ENCODE results near the gene SMYD3. TPM values are rescaled to one million over a fixed set of nuclear protein-coding genes. Genes with fewer than 3 reads are reported as not detected.
"Not testable (repeated sequence)": the region's sequence is repeated elsewhere in the genome, so short reads cannot be mapped to it uniquely, and the experiment has no call there.

Gene SMYD3
- total RNA-seq, 1 donor from 2014 or later: 24.2 TPM

- Mint-ChIP-seq H3K4me1 (no peaks in the 10 kb centered on the region), H3K9me3 (peaks cover 2% of the 10 kb centered on the region), H3K27me3 (ENCODE audit: low read depth) (no peaks in the 10 kb centered on the region), H3K27ac (ENCODE audit: unreplicated experiment) (no peak overlapping the region), H3K4me3 (no peak overlapping the region), H3K36me3 (ENCODE audit: low read depth) (peaks cover 7% of the 10 kb centered on the region)
- TF ChIP-seq CTCF (conservative IDR thresholded peaks at IDR 0.05): no peak
- no peak for DNase-seq (ENCODE audit: low read depth, low spot score)
Measured at GRCh38 chr1:245825128-245825901, 681.8 kb downstream of the SMYD3 start.

- H3K4me1 Mint-ChIP-seq: no peaks in the 10 kb centered on the region
- H3K9me3 Mint-ChIP-seq: no peaks in the 10 kb centered on the region
- H3K27ac Mint-ChIP-seq (ENCODE audit: unreplicated experiment): no peak overlapping the region
- H3K27me3 Mint-ChIP-seq (ENCODE audit: low read depth): no peaks in the 10 kb centered on the region
- peaks cover 7% of the 10 kb centered on the region for H3K36me3 Mint-ChIP-seq (ENCODE audit: low read depth)
- TF ChIP-seq CTCF (conservative IDR thresholded peaks at IDR 0.05): no peak
- H3K4me3 Mint-ChIP-seq: no peak overlapping the region
- no peak for DNase-seq (ENCODE audit: low read depth, low spot score)
Measured at GRCh38 chr1:245823408-245824147, 683.5 kb downstream of the SMYD3 start.

- no peak overlapping the region for H3K27ac Mint-ChIP-seq (ENCODE audit: unreplicated experiment)
Measured at GRCh38 chr1:245822996-245823395, 684.1 kb downstream of the SMYD3 start.

GRCh38 chr1:245818363-245818762 lies 688.7 kb downstream of the SMYD3 start:
- not testable (repeated sequence) for H3K27me3 Mint-ChIP-seq (ENCODE audit: low read depth); H3K9me3 Mint-ChIP-seq; H3K4me1 Mint-ChIP-seq; DNase-seq (ENCODE audit: low read depth, low spot score); H3K27ac Mint-ChIP-seq (ENCODE audit: unreplicated experiment); H3K36me3 Mint-ChIP-seq (ENCODE audit: low read depth); H3K4me3 Mint-ChIP-seq

More at GRCh38 chr1:245822996-245823395, 684.1 kb downstream of the SMYD3 start:
- H3K9me3 Mint-ChIP-seq: no peaks in the 10 kb centered on the region
- TF ChIP-seq CTCF (conservative IDR thresholded peaks at IDR 0.05): no peak
- no peaks in the 10 kb centered on the region for H3K4me1 Mint-ChIP-seq
- H3K27me3 Mint-ChIP-seq (ENCODE audit: low read depth): no peaks in the 10 kb centered on the region
- no peak for DNase-seq (ENCODE audit: low read depth, low spot score)
- peaks cover 7% of the 10 kb centered on the region for H3K36me3 Mint-ChIP-seq (ENCODE audit: low read depth)
- no peak overlapping the region for H3K4me3 Mint-ChIP-seq

- H3K4me1 Mint-ChIP-seq; H3K27ac Mint-ChIP-seq (ENCODE audit: unreplicated experiment); H3K4me3 Mint-ChIP-seq; DNase-seq (ENCODE audit: low read depth, low spot score); H3K36me3 Mint-ChIP-seq (ENCODE audit: low read depth); H3K9me3 Mint-ChIP-seq; H3K27me3 Mint-ChIP-seq (ENCODE audit: low read depth): not testable (repeated sequence)
Measured at GRCh38 chr1:245816496-245816895, 690.6 kb downstream of the SMYD3 start.

GRCh38 chr1:245814651-245815050 lies 692.4 kb downstream of the SMYD3 start:
- DNase-seq (ENCODE audit: low read depth, low spot score): no peak

More at GRCh38 chr1:245814651-245815050, 692.4 kb downstream of the SMYD3 start:
- Mint-ChIP-seq H3K27ac (ENCODE audit: unreplicated experiment) (no peak overlapping the region), H3K27me3 (ENCODE audit: low read depth) (no peaks in the 10 kb centered on the region), H3K36me3 (ENCODE audit: low read depth) (no peaks in the 10 kb centered on the region), H3K9me3 (no peaks in the 10 kb centered on the region), H3K4me3 (no peak overlapping the region), H3K4me1 (peaks cover 4% of the 10 kb centered on the region)
- TF ChIP-seq CTCF (conservative IDR thresholded peaks at IDR 0.05): no peak
